OCI-LY7 (cell line): ENCODE data around the gene KDM4B. TPM values are rescaled to one million over a fixed set of nuclear protein-coding genes. Genes with fewer than 3 reads are reported as not detected.

ENCODE experiments used
- BruUV-seq: library from RNA; stranded (reverse); fragments of 400-500 nt; replicated peaks from 2 replicates; lab custom pipeline; 2021; lab: Mats Ljungman, UMichigan
- CTCF ChIA-PET: fragments of 300-600 bp; sonication (Branson Sonifier 250); formaldehyde crosslinking; loops from one replicate; lab custom pipeline; 2022; ENCODE audit warnings: antibody characterized with exemption; ENCODE audit not compliant: unreplicated experiment; lab: Charles Lee
- POLR2A ChIA-PET: fragments of 300-600 bp; sonication (Branson Sonifier 250); formaldehyde crosslinking; loops from one replicate; lab custom pipeline; 2022; ENCODE audit warnings: antibody characterized with exemption; lab: Charles Lee
- DNase-seq: peaks from one replicate; pipeline ENCODE4 v3.0.0-alpha.2; 2015; ENCODE audit warnings: low spot score
- H2AFZ ChIP-seq: fragments of 200-600 bp; sonication (generic), shearing (Covaris generic); 2 replicates; pipeline ENCODE4 v1.6.1; 2014; ENCODE audit warnings: mild to moderate bottlenecking, antibody characterized with exemption, low read length, moderate library complexity
- H3K27ac ChIP-seq: fragments of 200-600 bp; sonication (generic); 2 replicates; pipeline ENCODE4 v1.5.1; 2014; ENCODE audit warnings: mixed run types, low read depth, mild to moderate bottlenecking, moderate library complexity, low read length, inconsistent platforms; ENCODE audit not compliant: poor library complexity, severe bottlenecking
- H3K36me3 ChIP-seq: fragments of 200-600 bp; sonication (generic); 2 replicates; pipeline ENCODE4 v1.6.1; 2014; ENCODE audit warnings: mild to moderate bottlenecking, antibody characterized with exemption, low read length, moderate library complexity, mixed read lengths; ENCODE audit not compliant: insufficient read depth
- H3K4me1 ChIP-seq: fragments of 200-600 bp; sonication (generic); 2 replicates; pipeline ENCODE4 v1.5.1; 2014; ENCODE audit warnings: mild to moderate bottlenecking, low read length; ENCODE audit not compliant: insufficient read depth, poor library complexity, severe bottlenecking
- H3K4me2 ChIP-seq: fragments of 200-600 bp; sonication (generic); 2 replicates; pipeline ENCODE4 v1.6.1; 2014; ENCODE audit warnings: mild to moderate bottlenecking, low read length
- H3K4me3 ChIP-seq: fragments of 200-600 bp; sonication (generic); 2 replicates; pipeline ENCODE4 v1.5.1; 2014; ENCODE audit warnings: mild to moderate bottlenecking, low read depth, low read length; ENCODE audit not compliant: poor library complexity, severe bottlenecking
- H3K79me2 ChIP-seq: fragments of 200-600 bp; sonication (generic); 2 replicates; pipeline ENCODE4 v1.6.1; 2016; ENCODE audit warnings: low read depth, mild to moderate bottlenecking, low read length, moderate library complexity, mixed read lengths; ENCODE audit not compliant: insufficient read depth
- H3K9me2 ChIP-seq: fragments of 200-600 bp; sonication (generic); 2 replicates; pipeline ENCODE4 v1.6.1; 2016; ENCODE audit warnings: mild to moderate bottlenecking, low read length, mixed read lengths; ENCODE audit not compliant: insufficient read depth
- H3K9me3 ChIP-seq: fragments of 200-600 bp; sonication (generic); 2 replicates; pipeline ENCODE4 v1.6.1; 2014; ENCODE audit warnings: mild to moderate bottlenecking, mixed run types, low read length, mixed read lengths
- H4K20me1 ChIP-seq: fragments of 200-600 bp; sonication (generic); 2 replicates; pipeline ENCODE4 v1.6.1; 2014; ENCODE audit warnings: mild to moderate bottlenecking, antibody characterized with exemption, low read length, moderate library complexity, mixed read lengths; ENCODE audit not compliant: insufficient read depth
- EZH2phosphoT487 ChIP-seq: fragments of 200-600 bp; sonication (generic); IDR thresholded peaks from 2 replicates; pipeline ENCODE4 v1.6.1; 2018; ENCODE audit warnings: low read depth, borderline replicate concordance, mild to moderate bottlenecking, mixed run types, antibody characterized with exemption, low read length, moderate library complexity, mixed read lengths
- intact Hi-C: fragments of 100-400 bp; cut with micrococcal nuclease; formaldehyde crosslinking; loops from one replicate; pipeline ENCODE4 v1.10.0; 2022; ENCODE audit not compliant: unreplicated experiment
- total RNA-seq, 2 experiments: library from RNA; depleted of rRNA in 1 of 2; stranded (reverse); fragments of >200 nt in 1 of 2; shearing (Covaris generic) in 1 of 2; gene quantifications; 2 replicates each; pipeline ENCODE4 v1.2.3, GENCODE V29; 2014 to 2022
- TF ChIP-seq, protein P1 (sequence below): fragments of 200-600 bp; sonication (generic); conservative IDR thresholded peaks from 2 replicates; pipeline ENCODE4 v1.5.1; 2014; ENCODE audit warnings: mild to moderate bottlenecking, antibody characterized with exemption, low read length, moderate library complexity, mixed read lengths

KDM4B gene
- total RNA-seq, 2 experiments from 2014 or later: 24.3 to 44.2 TPM

DNA sequence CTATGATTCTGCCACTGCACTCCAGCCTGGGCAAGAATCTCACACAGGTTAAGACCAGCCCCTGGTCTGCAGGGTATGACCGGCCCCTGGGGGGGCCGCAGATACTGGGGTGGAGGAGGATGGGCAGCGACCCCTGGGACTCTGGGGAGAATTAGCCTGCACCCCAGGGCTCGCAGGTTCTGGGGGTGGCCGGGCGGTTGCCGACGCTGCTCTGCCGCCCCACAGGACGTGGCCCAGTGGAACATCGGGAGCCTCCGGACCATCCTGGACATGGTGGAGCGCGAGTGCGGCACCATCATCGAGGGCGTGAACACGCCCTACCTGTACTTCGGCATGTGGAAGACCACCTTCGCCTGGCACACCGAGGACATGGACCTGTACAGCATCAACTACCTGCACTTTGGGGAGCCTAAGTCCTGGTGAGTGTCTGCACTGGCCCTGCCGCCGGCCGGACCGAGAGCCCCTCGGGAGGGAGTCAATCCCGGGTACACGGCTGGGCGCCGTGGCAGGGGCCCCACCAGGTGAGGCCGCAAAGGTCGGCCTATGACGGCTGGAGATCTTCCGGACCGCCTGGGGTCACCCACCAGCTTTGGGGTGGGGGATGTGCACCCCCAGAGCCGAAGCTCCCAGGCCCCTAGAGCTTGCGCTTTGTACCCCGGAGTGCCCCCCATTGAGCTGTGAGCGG is 78.5 kb downstream of the KDM4B start:
- H4K20me1 ChIP-seq: no peaks in the 10 kb centered on the region
- BruUV-seq: no TSS peak
- no peak overlapping the region for H3K4me3 ChIP-seq
- H3K4me1 ChIP-seq: no peaks in the 10 kb centered on the region
- ChIA-PET CTCF (interaction anchor here (0.6 kb wide), 1 partner anchor 321 kb away, joined by 5 read pairs; no protein-coding TSS in a partner anchor), POLR2A (no interaction called here)
- no peak overlapping the region for H3K27ac ChIP-seq
- DNase-seq: no peak
- H3K9me3 ChIP-seq: no peaks in the 10 kb centered on the region
- H2AFZ ChIP-seq: no peak overlapping the region
- intact Hi-C loops: loop anchor here (10.0 kb wide), 1 partner anchor 87 kb away; no protein-coding TSS in a partner anchor
- H3K36me3 ChIP-seq: no peaks in the 10 kb centered on the region
- no peaks in the 10 kb centered on the region for H3K79me2 ChIP-seq
- TF ChIP-seq, protein P1, sequence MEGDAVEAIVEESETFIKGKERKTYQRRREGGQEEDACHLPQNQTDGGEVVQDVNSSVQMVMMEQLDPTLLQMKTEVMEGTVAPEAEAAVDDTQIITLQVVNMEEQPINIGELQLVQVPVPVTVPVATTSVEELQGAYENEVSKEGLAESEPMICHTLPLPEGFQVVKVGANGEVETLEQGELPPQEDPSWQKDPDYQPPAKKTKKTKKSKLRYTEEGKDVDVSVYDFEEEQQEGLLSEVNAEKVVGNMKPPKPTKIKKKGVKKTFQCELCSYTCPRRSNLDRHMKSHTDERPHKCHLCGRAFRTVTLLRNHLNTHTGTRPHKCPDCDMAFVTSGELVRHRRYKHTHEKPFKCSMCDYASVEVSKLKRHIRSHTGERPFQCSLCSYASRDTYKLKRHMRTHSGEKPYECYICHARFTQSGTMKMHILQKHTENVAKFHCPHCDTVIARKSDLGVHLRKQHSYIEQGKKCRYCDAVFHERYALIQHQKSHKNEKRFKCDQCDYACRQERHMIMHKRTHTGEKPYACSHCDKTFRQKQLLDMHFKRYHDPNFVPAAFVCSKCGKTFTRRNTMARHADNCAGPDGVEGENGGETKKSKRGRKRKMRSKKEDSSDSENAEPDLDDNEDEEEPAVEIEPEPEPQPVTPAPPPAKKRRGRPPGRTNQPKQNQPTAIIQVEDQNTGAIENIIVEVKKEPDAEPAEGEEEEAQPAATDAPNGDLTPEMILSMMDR: no peak
- no peak for TF ChIP-seq EZH2phosphoT487
- H3K9me2 ChIP-seq: no peaks in the 10 kb centered on the region
- no peak overlapping the region for H3K4me2 ChIP-seq

DNA sequence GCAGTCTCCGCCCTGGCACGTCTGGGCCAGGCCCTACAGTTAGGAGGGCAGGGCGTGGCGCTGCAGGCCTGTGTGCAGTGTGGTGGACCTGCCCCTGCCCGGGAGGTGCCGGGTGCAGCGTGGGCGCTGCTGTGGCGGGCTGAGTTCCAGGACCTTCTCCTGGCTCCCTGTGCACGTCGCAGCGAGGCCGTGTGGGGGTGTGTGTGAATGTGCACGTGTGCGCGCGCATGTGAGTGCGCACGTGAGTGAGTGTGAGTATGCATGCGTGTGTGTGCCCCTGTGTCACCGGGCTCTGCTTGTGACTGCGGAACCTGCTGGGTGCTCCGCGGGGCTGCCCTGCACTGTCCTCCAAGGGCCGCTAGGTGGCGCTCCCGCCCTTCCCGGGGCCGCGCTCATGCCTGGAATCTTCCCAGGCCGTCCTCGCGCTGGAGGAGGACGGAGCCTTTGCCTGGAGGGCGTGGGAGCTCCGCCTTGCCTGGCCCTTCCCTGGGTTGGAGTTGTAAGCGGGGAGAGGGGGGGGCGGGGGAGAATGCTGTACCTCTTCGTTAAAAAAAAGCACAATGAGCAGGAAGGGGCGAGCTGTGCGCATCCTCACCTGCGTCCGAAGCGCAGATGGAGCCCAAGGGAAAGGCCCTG is 79.3 kb downstream of the KDM4B start:
- peak; percentile 46 for DNase-seq
- CTCF ChIA-PET: interaction anchor here (0.6 kb wide), 1 partner anchor 21 kb away, joined by 5 read pairs; no protein-coding TSS in a partner anchor
- intact Hi-C loops: loop anchor here (10.0 kb wide), 1 partner anchor 87 kb away; no protein-coding TSS in a partner anchor
- Histone ChIP-seq H2AFZ (no peak overlapping the region), H3K9me3 (no peaks in the 10 kb centered on the region), H3K9me2 (no peaks in the 10 kb centered on the region), H3K79me2 (no peaks in the 10 kb centered on the region), H3K27ac (no peak overlapping the region), H4K20me1 (no peaks in the 10 kb centered on the region), H3K36me3 (no peaks in the 10 kb centered on the region), H3K4me2 (no peak overlapping the region), H3K4me1 (no peaks in the 10 kb centered on the region), H3K4me3 (no peak overlapping the region)
- no TSS peak for BruUV-seq
- no peak for TF ChIP-seq EZH2phosphoT487
- TF ChIP-seq, protein P1: peak; percentile 87
- POLR2A ChIA-PET: interaction anchor here (0.6 to 0.7 kb wide), 2 partner anchors 9 to 304 kb away, joined by 3 to 4 read pairs; no protein-coding TSS in a partner anchor
